B cell (primary cell): ENCODE data around the gene SORL1. TPM values are rescaled to one million over a fixed set of nuclear protein-coding genes. Genes with fewer than 3 reads are reported as not detected.
A peak's percentile ranks its signal among the peaks of the same experiment; 100 is the strongest.

Experiments
- ATAC-seq: fragments of 200-7000 bp; cut with Tn5 transposase; one replicate; pipeline ENCODE4 v1.10.0; 2021; ENCODE audit warnings: low read depth, mild to moderate bottlenecking, moderate number of reproducible peaks, moderate library complexity
- CTCF ChIA-PET: fragments of 350-600 bp; sonication (Branson Sonifier 250); formaldehyde crosslinking; loops from one replicate; lab custom pipeline; 2021; ENCODE audit warnings: antibody characterized with exemption, inconsistent platforms; lab: Charles Lee
- POLR2A ChIA-PET: fragments of 350-600 bp; sonication (Branson Sonifier 250); formaldehyde crosslinking; loops from one replicate; lab custom pipeline; 2021; ENCODE audit warnings: antibody characterized with exemption; lab: Charles Lee
- DNase-seq: peaks from one replicate; pipeline ENCODE4 v3.0.0; 2013
- H2AFZ ChIP-seq: 2 replicates; pipeline ENCODE4 v1.6.1; 2012; ENCODE audit warnings: mild to moderate bottlenecking, low read depth, low read length; ENCODE audit not compliant: insufficient read depth, poor library complexity, severe bottlenecking
- H3K27ac ChIP-seq, 2 donors: 1 replicate in 1 of 2; 2 replicates in 1 of 2; pipeline ENCODE4 v1.5.1; 2012 to 2013; ENCODE audit warnings: low read length in 2 of 2, mild to moderate bottlenecking in 2 of 2, moderate library complexity in 1 of 2
- H3K27me3 ChIP-seq, 4 experiments: fragments of 200-600 bp in 1 of 4; sonication (generic) in 1 of 4; replicated peaks in 1 of 4; 1 replicate in 2 of 4; 2 replicates in 2 of 4; pipeline versions ENCODE4 v1.6.1 to v1.7.0; 2013 to 2016; ENCODE audit warnings: low read length in 3 of 4, mild to moderate bottlenecking in 2 of 4, mixed read lengths in 1 of 4, moderate library complexity in 1 of 4; ENCODE audit not compliant: insufficient read depth in 4 of 4, control insufficient read depth in 3 of 4; ENCODE audit errors: control extremely low read depth in 1 of 4
- H3K36me3 ChIP-seq, 2 experiments: replicated peaks in 1 of 2; 1 replicate in 1 of 2; 2 replicates in 1 of 2; pipeline versions ENCODE4 v1.6.1 to v1.7.1; 2013; ENCODE audit warnings: low read length in 1 of 2; ENCODE audit not compliant: insufficient read depth in 2 of 2, control insufficient read depth in 1 of 2; ENCODE audit errors: control extremely low read depth in 1 of 2, extremely low read depth in 1 of 2
- H3K4me1 ChIP-seq, 2 donors: fragments of 200-600 bp in 1 of 2; sonication (generic) in 1 of 2; 1 replicate in 1 of 2; 2 replicates in 1 of 2; pipeline versions ENCODE4 v1.5.1 to v1.6.1; 2013 to 2017; ENCODE audit warnings: low read length in 2 of 2; ENCODE audit not compliant: control insufficient read depth in 2 of 2, insufficient read depth in 2 of 2
- H3K4me2 ChIP-seq: replicated peaks from 2 replicates; pipeline ENCODE3; 2012; ENCODE audit warnings: mild to moderate bottlenecking, low read depth, low read length; ENCODE audit not compliant: poor library complexity, severe bottlenecking
- H3K4me3 ChIP-seq, 5 experiments: fragments of 200-600 bp in 1 of 5; sonication (generic) in 1 of 5; 1 replicate in 3 of 5; 2 replicates in 2 of 5; pipeline versions ENCODE4 v1.5.1 to v1.7.0; 2011 to 2016; ENCODE audit warnings: low read length in 4 of 5, mild to moderate bottlenecking in 4 of 5, low read depth in 2 of 5, control low read depth in 1 of 5, moderate library complexity in 1 of 5; ENCODE audit not compliant: insufficient read depth in 1 of 5; ENCODE audit errors: control extremely low read depth in 1 of 5, extremely low read depth in 1 of 5
- H3K79me2 ChIP-seq: fragments of 200-600 bp; sonication (generic); one replicate; pipeline ENCODE4 v1.6.0; 2016; ENCODE audit warnings: low read length; ENCODE audit not compliant: control insufficient read depth, insufficient read depth
- H3K9ac ChIP-seq: fragments of 200-600 bp; sonication (generic); 2 replicates; pipeline ENCODE4 v1.6.1; 2017; ENCODE audit warnings: mild to moderate bottlenecking, low read length, moderate library complexity
- H3K9me3 ChIP-seq, 3 donors: one replicate each; pipeline versions ENCODE4 v1.6.1 to v1.7.1; 2013; ENCODE audit warnings: low read length in 2 of 3; ENCODE audit not compliant: control insufficient read depth in 2 of 3, insufficient read depth in 1 of 3; ENCODE audit errors: control extremely low read depth in 1 of 3
- H4K20me1 ChIP-seq: 2 replicates; pipeline ENCODE4 v1.6.0; 2012; ENCODE audit warnings: mild to moderate bottlenecking, low read length; ENCODE audit not compliant: insufficient read depth, control insufficient read depth, poor library complexity, severe bottlenecking
- H3K27ac Mint-ChIP-seq: one replicate; pipeline ENCODE4 v1.8.0; 2021; ENCODE audit warnings: mixed read lengths
- H3K27me3 Mint-ChIP-seq: one replicate; pipeline ENCODE4 v1.8.0; 2021; ENCODE audit warnings: mixed read lengths
- H3K4me1 Mint-ChIP-seq: one replicate; pipeline ENCODE4 v1.8.0; 2021; ENCODE audit warnings: mixed read lengths
- H3K4me3 Mint-ChIP-seq: one replicate; pipeline ENCODE4 v1.8.0; 2021; ENCODE audit warnings: mixed read lengths
- H3K9me3 Mint-ChIP-seq: one replicate; pipeline ENCODE4 v1.8.0; 2022; ENCODE audit warnings: mixed read lengths; ENCODE audit not compliant: insufficient read depth
- CTCF ChIP-seq: fragments of 200-600 bp; IDR thresholded peaks from one replicate; pipeline ENCODE4 v1.8.0; 2022; ENCODE audit warnings: antibody characterized with exemption, mild to moderate bottlenecking
- EZH2 ChIP-seq: IDR thresholded peaks from 2 replicates; pipeline ENCODE4 v1.6.1; 2012; ENCODE audit warnings: borderline replicate concordance, low read depth, mild to moderate bottlenecking, moderate library complexity, low read length; ENCODE audit not compliant: insufficient read depth, poor library complexity, severe bottlenecking
- WGBS: methylation state at CpG from one replicate; pipeline ENCODE4 v1.1.5; 2013; ENCODE audit warnings: missing lambda C conversion rate; ENCODE audit not compliant: insufficient coverage; 5-methylcytosine and 5-hydroxymethylcytosine counted together
- intact Hi-C: fragments of 100-400 bp; cut with micrococcal nuclease; formaldehyde crosslinking; loops from one replicate; pipeline ENCODE4 v1.10.0; 2022
- polyA plus RNA-seq: library from polyadenylated mRNA; depleted of rRNA; stranded (reverse); fragments of >200 nt; gene quantifications from 2 replicates; pipeline ENCODE4 v1.2.3, GENCODE V29; 2012
- total RNA-seq, 2 donors: library from RNA; stranded (reverse); fragments of 120-200 nt in 1 of 2; gene quantifications; 1 replicate in 1 of 2; 2 replicates in 1 of 2; pipeline versions ENCODE4 v1.2.3 to v1.2.4, GENCODE V29; 2013 to 2022

SORL1 gene
- total and polyA plus RNA-seq, 2 donors (not counting 1 experiment from before 2014, with no cell fraction given): 13.0 to 396 TPM

GRCh38 chr11:121544956-121545355 lies 92.8 kb downstream of the SORL1 start:
- DNase-seq (no peak), ATAC-seq (no peak)
- Mint-ChIP-seq H3K27me3 (no peaks in the 10 kb centered on the region), H3K9me3 (no peaks in the 10 kb centered on the region), H3K27ac (no peak overlapping the region), H3K4me1 (peaks cover 29% of the 10 kb centered on the region), H3K4me3 (no peak overlapping the region)
- Histone ChIP-seq H3K27ac (no peak overlapping the region), H3K4me1 (peaks cover 21 to 22% of the 10 kb centered on the region in 2 donors), H4K20me1 (peaks cover 5% of the 10 kb centered on the region), H3K9me3 (no peaks in the 10 kb centered on the region), H3K79me2 (peaks cover 20% of the 10 kb centered on the region), H3K4me2 (peak overlapping the region; percentile 11), H3K4me3 (no peak overlapping the region), H3K36me3 (peaks cover 0 to 26% of the 10 kb centered on the region in 2 experiments), H3K27me3 (no peaks in the 10 kb centered on the region), H2AFZ (no peak overlapping the region), H3K9ac (no peak overlapping the region)
- ChIA-PET CTCF (no interaction called here), POLR2A (no interaction called here)
- TF ChIP-seq CTCF (no peak), EZH2 (no peak)
- intact Hi-C loops: no loop called here
- 60% methylated on average over 6 of the region's 7 CpGs for WGBS

GRCh38 chr11:121547574-121547973 lies 95.5 kb downstream of the SORL1 start:
- H3K79me2 ChIP-seq: peaks cover 4% of the 10 kb centered on the region
- Mint-ChIP-seq H3K4me1 (peaks cover 29% of the 10 kb centered on the region), H3K27ac (no peak overlapping the region), H3K9me3 (no peaks in the 10 kb centered on the region), H3K27me3 (no peaks in the 10 kb centered on the region), H3K4me3 (no peak overlapping the region)
- no peak for ATAC-seq
- no peak overlapping the region for H3K9ac ChIP-seq
- H3K36me3 ChIP-seq: peaks cover 0 to 43% of the 10 kb centered on the region in 2 experiments
- H3K9me3 ChIP-seq: no peaks in the 10 kb centered on the region
- H3K27me3 ChIP-seq: no peaks in the 10 kb centered on the region
- peaks cover 21 to 22% of the 10 kb centered on the region in 2 donors for H3K4me1 ChIP-seq
- H2AFZ ChIP-seq: no peak overlapping the region
- ChIA-PET POLR2A (interaction anchor here (0.7 kb wide), 1 partner anchor 10 kb away, joined by 4 read pairs; no protein-coding TSS in a partner anchor), CTCF (interaction anchor here (1.1 kb wide), 1 partner anchor 226 kb away, joined by 3 read pairs; no protein-coding TSS in a partner anchor)
- 50% methylated on average over 2 of the region's 3 CpGs for WGBS
- H3K27ac ChIP-seq: no peak overlapping the region
- H3K4me3 ChIP-seq: no peak overlapping the region
- TF ChIP-seq CTCF: no peak
- TF ChIP-seq EZH2: no peak
- no peak for DNase-seq
- H4K20me1 ChIP-seq: peaks cover 5% of the 10 kb centered on the region
- H3K4me2 ChIP-seq: no peak overlapping the region
- intact Hi-C loops: no loop called here
